ENCODE data around the gene EXOC4.

Gene EXOC4

GRCh38 chr7:134108802-134109201, 855.9 kb downstream of the EXOC4 start:
- DNase-seq: no peak

- no peak for DNase-seq
Measured at GRCh38 chr7:134113655-134114054, 860.8 kb downstream of the EXOC4 start.

DNA sequence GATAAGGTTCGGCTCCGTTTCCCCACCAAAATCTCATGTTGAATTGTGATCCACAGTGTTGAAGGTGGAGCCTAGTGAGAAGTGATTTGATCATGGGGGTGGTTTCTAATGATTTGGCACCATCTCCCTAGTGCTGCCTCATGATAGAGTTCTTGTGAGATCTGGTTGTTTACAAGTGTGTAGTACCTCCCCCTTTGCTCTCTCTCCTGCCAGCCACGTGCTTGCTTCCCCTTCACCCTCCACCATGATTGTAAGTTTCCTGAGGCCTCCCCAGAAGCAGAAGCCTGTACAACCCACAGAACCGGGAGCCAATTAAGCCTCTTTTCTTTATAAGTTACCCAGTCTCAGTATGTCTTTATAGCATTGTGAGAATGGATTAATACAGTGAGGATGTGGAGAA, 862.1 kb downstream of the EXOC4 start:
- no peak for DNase-seq

All from NCI-H526 treated with DMSO at 0.1 percent for 48 hours (cell line).